GM06990 (cell line): Measurements from ENCODE around the gene MYO7B.

Experiments used
- DNase-seq: peaks from one replicate; pipeline ENCODE4 v3.0.0-alpha.2; 2011; ENCODE audit not compliant: insufficient read length; ENCODE audit errors: extremely low read depth
- H3K27me3 ChIP-seq: replicated peaks from 2 replicates; pipeline ENCODE4 v1.6.0; 2011; ENCODE audit warnings: low read length; ENCODE audit not compliant: control insufficient read depth, insufficient read depth
- H3K36me3 ChIP-seq: 2 replicates; pipeline ENCODE4 v1.5.1; 2011; ENCODE audit warnings: low read length; ENCODE audit not compliant: control insufficient read depth, insufficient read depth
- H3K4me3 ChIP-seq: replicated peaks from 2 replicates; pipeline ENCODE4 v1.5.1; 2011; ENCODE audit warnings: low read depth, mild to moderate bottlenecking, control low read depth, low read length
- CTCF ChIP-seq: IDR thresholded peaks from 2 replicates; pipeline ENCODE4 v1.5.1; 2011; ENCODE audit warnings: low read length, control low read depth, mild to moderate bottlenecking, inconsistent platforms; ENCODE audit not compliant: insufficient read depth, poor library complexity, severe bottlenecking

MYO7B gene

GRCh38 chr2:127678991-127679390 is 143.5 kb downstream of the MYO7B start:
- no peak for DNase-seq
- H3K36me3 ChIP-seq: no peaks in the 10 kb centered on the region
- no peak overlapping the region for H3K4me3 ChIP-seq
- H3K27me3 ChIP-seq: peaks cover 3% of the 10 kb centered on the region
- no peak for TF ChIP-seq CTCF

GRCh38 chr2:127679680-127680361 is 144.3 kb downstream of the MYO7B start:
- no peak for TF ChIP-seq CTCF
- H3K4me3 ChIP-seq: no peak overlapping the region
- no peaks in the 10 kb centered on the region for H3K36me3 ChIP-seq
- no peak for DNase-seq
- peaks cover 3% of the 10 kb centered on the region for H3K27me3 ChIP-seq

GRCh38 chr2:127680706-127681287 is 145.3 kb downstream of the MYO7B start:
- Histone ChIP-seq H3K27me3 (peaks cover 3% of the 10 kb centered on the region), H3K36me3 (no peaks in the 10 kb centered on the region), H3K4me3 (no peak overlapping the region)
- no peak for TF ChIP-seq CTCF
- DNase-seq: no peak

GRCh38 chr2:127681288-127681804 is 145.9 kb downstream of the MYO7B start:
- H3K4me3 ChIP-seq: no peak overlapping the region
- no peak for DNase-seq
- H3K36me3 ChIP-seq: no peaks in the 10 kb centered on the region
- peaks cover 3% of the 10 kb centered on the region for H3K27me3 ChIP-seq
- TF ChIP-seq CTCF: no peak

- no peak for DNase-seq
- no peak for TF ChIP-seq CTCF
- Histone ChIP-seq H3K36me3 (no peaks in the 10 kb centered on the region), H3K27me3 (no peaks in the 10 kb centered on the region; the same call in 1 of the 2 replicates), H3K4me3 (no peak overlapping the region)
Observed at GRCh38 chr2:127681976-127682857, 146.7 kb downstream of the MYO7B start.
